Adrenal gland (tissue), 12 donors: ENCODE results near the gene GRB10. TPM values are rescaled to one million over a fixed set of nuclear protein-coding genes. Genes with fewer than 3 reads are reported as not detected.

ENCODE experiments used
- DNase-seq, 7 donors: peaks; one replicate each; pipeline ENCODE4 v3.0.0-alpha.2; 2019 to 2020
- H3K27ac ChIP-seq, 5 donors: fragments of 200-600 bp; sonication (generic) in 4 of 5; 1 replicate in 3 of 5; 2 replicates in 2 of 5; pipeline versions ENCODE4 v1.5.1 to v1.8.0; 2016 to 2020; ENCODE audit warnings: mild to moderate bottlenecking in 1 of 5
- H3K27me3 ChIP-seq: fragments of 200-600 bp; 2 replicates; pipeline ENCODE4 v1.8.0; 2021
- H3K36me3 ChIP-seq, 2 donors: fragments of 200-600 bp; replicated peaks in 1 of 2; 1 replicate in 1 of 2; 2 replicates in 1 of 2; pipeline versions ENCODE4 v1.5.1 to v1.8.0; 2018 to 2022
- H3K4me1 ChIP-seq, 2 donors: fragments of 200-600 bp; replicated peaks in 1 of 2; 1 replicate in 1 of 2; 2 replicates in 1 of 2; pipeline versions ENCODE4 v1.5.1 to v1.8.0; 2018 to 2021
- H3K4me3 ChIP-seq, 4 donors: fragments of 200-600 bp; sonication (generic) in 3 of 4; one replicate each; pipeline ENCODE4 v1.5.1; 2016 to 2018
- H3K9me3 ChIP-seq, 3 donors: fragments of 200-600 bp; sonication (generic) in 1 of 3; replicated peaks in 1 of 3; 1 replicate in 2 of 3; 2 replicates in 1 of 3; pipeline versions ENCODE4 v1.5.1 to v1.8.0; 2016 to 2021
- POLR2A ChIP-seq, 2 donors: fragments of 450-650 bp; IDR thresholded peaks; one replicate each; pipeline ENCODE4 v1.6.1; 2017; ENCODE audit warnings: antibody characterized with exemption in 2 of 2, mild to moderate bottlenecking in 2 of 2, moderate library complexity in 1 of 2
- WGBS, 4 donors: extraction: QIAGEN DNeasy Blood & Tissue Kit in 2 of 4; methylation state at CpG; one replicate each; pipeline versions ENCODE4 v1.1.5 to v1.1.7; 2013 to 2017; 5-methylcytosine and 5-hydroxymethylcytosine counted together
- intact Hi-C, 2 donors: fragments of 100-400 bp; cut with DNase I; formaldehyde crosslinking; loops; one replicate each; pipeline versions ENCODE4 v1.14.1 to v1.15.0; 2022 to 2023
- polyA plus RNA-seq, 3 donors: library from polyadenylated mRNA; stranded (reverse); fragments of 200-250 nt in 2 of 3; fragments of 350-450 nt in 1 of 3; fragmentation: Illumina TruSeq in 1 of 3; extraction: RNeasy Lipid Tissue Mini Kit (QIAGEN cat#74804) in 1 of 3; gene quantifications; one replicate each; pipeline ENCODE4 v1.2.3, GENCODE V29; 2013 to 2014
- total RNA-seq, 9 donors: library from RNA; depleted of rRNA in 4 of 9; stranded (reverse); fragments of >200 nt in 4 of 9; fragments of 120-200 nt in 1 of 9; fragmentation: NEBNext Ultra II Directional in 1 of 9; extraction: Animal tissue kit (Norgen Biotek cat#: 25700) in 1 of 9; gene quantifications; one replicate each; pipeline versions ENCODE4 v1.1.0 to v1.2.4, GENCODE V29; 2013 to 2023
- TF ChIP-seq, protein P1 (sequence below), 6 experiments: fragments of 450-650 bp in 4 of 6; fragments of 200-600 bp in 2 of 6; sonication (generic) in 1 of 6; IDR thresholded peaks; 1 replicate in 5 of 6; 2 replicates in 1 of 6; pipeline versions ENCODE4 v1.5.1 to v1.8.0; 2016 to 2021; ENCODE audit warnings: antibody characterized with exemption in 6 of 6, mild to moderate bottlenecking in 2 of 6, moderate library complexity in 1 of 6
- donor health status: healthy with polysubstance abuse.
- donor health status: Bipolar disorder and iron deficiency.
- donor health status: DM: yes; HTN: yes; CAD: no.
- donor health status: DM: no; HTN: no; CAD: no.
- donor health status: DM: no; HTN: no; CAD: no.
- donor health status: DM: yes; HTN: yes; CAD: no.

Gene GRB10
- total and polyA plus RNA-seq, 12 donors, result 33.5 to 158 (median 67.3) TPM

DNA sequence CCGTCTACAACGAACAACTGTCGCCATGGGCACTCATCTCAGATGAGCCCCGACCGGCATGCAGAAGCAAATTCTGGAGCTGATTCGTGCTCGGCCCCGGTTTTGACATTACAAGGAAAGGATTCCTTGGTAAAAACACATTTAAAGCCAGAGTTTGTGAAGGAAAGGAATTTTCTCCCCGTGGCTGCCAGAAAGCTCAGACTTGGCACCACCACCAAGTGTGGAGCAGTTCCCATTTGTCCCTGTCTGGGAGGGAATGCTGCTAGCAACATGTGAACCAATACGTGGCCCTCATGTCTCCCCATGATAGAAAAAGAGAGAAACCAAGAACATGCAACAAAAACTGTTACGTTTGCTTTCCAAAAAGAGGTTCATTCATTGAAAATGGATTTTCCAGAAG is 162.3 kb downstream of the GRB10 start:
- no peak for DNase-seq
- no peaks in the 10 kb centered on the region for H3K27me3 ChIP-seq
- H3K36me3 ChIP-seq, result peaks cover 0 to 14% of the 10 kb centered on the region in 2 donors
- 64 to 68% (median 67%) methylated on average over 10 to 11 of the region's 11 CpGs for WGBS, 4 donors
- H3K9me3 ChIP-seq, result no peaks in the 10 kb centered on the region
- H3K27ac ChIP-seq, result no peak overlapping the region
- intact Hi-C loops, result loop anchor here in 1 of 2 donors (10.0 kb wide), 1 partner anchor 454 kb away; no protein-coding TSS in a partner anchor
- no peaks in the 10 kb centered on the region for H3K4me1 ChIP-seq
- H3K4me3 ChIP-seq, result no peak overlapping the region
- TF ChIP-seq POLR2A (IDR thresholded peaks at IDR 0.05), result no peak
- TF ChIP-seq, protein P1, sequence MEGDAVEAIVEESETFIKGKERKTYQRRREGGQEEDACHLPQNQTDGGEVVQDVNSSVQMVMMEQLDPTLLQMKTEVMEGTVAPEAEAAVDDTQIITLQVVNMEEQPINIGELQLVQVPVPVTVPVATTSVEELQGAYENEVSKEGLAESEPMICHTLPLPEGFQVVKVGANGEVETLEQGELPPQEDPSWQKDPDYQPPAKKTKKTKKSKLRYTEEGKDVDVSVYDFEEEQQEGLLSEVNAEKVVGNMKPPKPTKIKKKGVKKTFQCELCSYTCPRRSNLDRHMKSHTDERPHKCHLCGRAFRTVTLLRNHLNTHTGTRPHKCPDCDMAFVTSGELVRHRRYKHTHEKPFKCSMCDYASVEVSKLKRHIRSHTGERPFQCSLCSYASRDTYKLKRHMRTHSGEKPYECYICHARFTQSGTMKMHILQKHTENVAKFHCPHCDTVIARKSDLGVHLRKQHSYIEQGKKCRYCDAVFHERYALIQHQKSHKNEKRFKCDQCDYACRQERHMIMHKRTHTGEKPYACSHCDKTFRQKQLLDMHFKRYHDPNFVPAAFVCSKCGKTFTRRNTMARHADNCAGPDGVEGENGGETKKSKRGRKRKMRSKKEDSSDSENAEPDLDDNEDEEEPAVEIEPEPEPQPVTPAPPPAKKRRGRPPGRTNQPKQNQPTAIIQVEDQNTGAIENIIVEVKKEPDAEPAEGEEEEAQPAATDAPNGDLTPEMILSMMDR (IDR thresholded peaks at IDR 0.05), result no peak

GRCh38 chr7:50619684-50620083 is 163.0 kb downstream of the GRB10 start:
- no peak for DNase-seq
- H3K4me1 ChIP-seq, result no peaks in the 10 kb centered on the region
- H3K36me3 ChIP-seq, result peaks cover 0 to 16% of the 10 kb centered on the region in 2 donors
- H3K27me3 ChIP-seq, result no peaks in the 10 kb centered on the region
- no peak overlapping the region for H3K4me3 ChIP-seq
- H3K9me3 ChIP-seq, result no peaks in the 10 kb centered on the region
- TF ChIP-seq, protein P1 (IDR thresholded peaks at IDR 0.05), result no peak
- TF ChIP-seq POLR2A (IDR thresholded peaks at IDR 0.05), result no peak
- no peak overlapping the region for H3K27ac ChIP-seq
- intact Hi-C loops, result loop anchor here in 1 of 2 donors (10.0 kb wide), 1 partner anchor 455 kb away; no protein-coding TSS in a partner anchor
- WGBS, 4 donors, result 87 to 89% (median 88%) methylated on average over 14 of the region's 14 CpGs

GRCh38 chr7:50618281-50618680 is 164.4 kb downstream of the GRB10 start:
- 91 to 95% (median 94%) methylated on average over 5 of the region's 5 CpGs for WGBS, 4 donors
- intact Hi-C loops, result no loop called here
- DNase-seq, result no peak

GRCh38 chr7:50615519-50616080 is 167.1 kb downstream of the GRB10 start:
- 89 to 97% (median 95%) methylated on average over 4 to 5 of the region's 5 CpGs for WGBS, 4 donors
- H3K36me3 ChIP-seq, result peaks cover 0 to 50% of the 10 kb centered on the region in 2 donors

More at GRCh38 chr7:50618281-50618680, 164.4 kb downstream of the GRB10 start:
- no peaks in the 10 kb centered on the region for H3K27me3 ChIP-seq
- no peak overlapping the region for H3K27ac ChIP-seq
- no peak overlapping the region for H3K4me3 ChIP-seq
- peaks cover 0 to 30% of the 10 kb centered on the region in 2 donors for H3K36me3 ChIP-seq
- TF ChIP-seq, protein P1 (IDR thresholded peaks at IDR 0.05), result no peak
- no peak for TF ChIP-seq POLR2A (IDR thresholded peaks at IDR 0.05)
- no peaks in the 10 kb centered on the region for H3K9me3 ChIP-seq
- H3K4me1 ChIP-seq, result no peaks in the 10 kb centered on the region

More at GRCh38 chr7:50615519-50616080, 167.1 kb downstream of the GRB10 start:
- Histone ChIP-seq H3K27me3 (no peaks in the 10 kb centered on the region), H3K9me3 (no peaks in the 10 kb centered on the region), H3K4me3 (no peak overlapping the region), H3K27ac (no peak overlapping the region), H3K4me1 (no peaks in the 10 kb centered on the region)
- TF ChIP-seq POLR2A (IDR thresholded peaks at IDR 0.05), result no peak
- TF ChIP-seq, protein P1 (IDR thresholded peaks at IDR 0.05), result no peak
- intact Hi-C loops, result no loop called here
- no peak for DNase-seq
